H9 (cell line): ENCODE data around the gene ANKRD16. TPM values are rescaled to one million over a fixed set of nuclear protein-coding genes. Genes with fewer than 3 reads are reported as not detected.
A peak's percentile ranks its signal among the peaks of the same experiment; 100 is the strongest.

Experiments used
- DNase-seq: peaks from one replicate; pipeline ENCODE4 v3.0.0-alpha.2; 2017
- H2AFZ ChIP-seq: one replicate; pipeline ENCODE4 v1.6.1; 2013; ENCODE audit warnings: mild to moderate bottlenecking, low read length, control low read depth, moderate library complexity
- H2AK5ac ChIP-seq: 2 replicates; pipeline ENCODE4 v1.6.1; 2013; ENCODE audit warnings: low read length, control low read depth, mixed read lengths; ENCODE audit not compliant: insufficient read length
- H2BK120ac ChIP-seq: one replicate; pipeline ENCODE4 v1.6.1; 2013; ENCODE audit warnings: low read depth, mild to moderate bottlenecking, low read length, control low read depth, inconsistent platforms; ENCODE audit not compliant: poor library complexity, severe bottlenecking
- H2BK12ac ChIP-seq: 2 replicates; pipeline ENCODE4 v1.6.1; 2013; ENCODE audit warnings: low read length, control low read depth, mixed read lengths, low read depth; ENCODE audit not compliant: insufficient read length
- H2BK15ac ChIP-seq: 2 replicates; pipeline ENCODE4 v1.6.1; 2013; ENCODE audit warnings: low read depth, low read length, control low read depth
- H2BK20ac ChIP-seq: one replicate; pipeline ENCODE4 v1.6.1; 2013; ENCODE audit warnings: low read depth, mild to moderate bottlenecking, low read length, control low read depth, inconsistent platforms; ENCODE audit not compliant: poor library complexity, severe bottlenecking
- H2BK5ac ChIP-seq: 2 replicates; pipeline ENCODE4 v1.6.1; 2013; ENCODE audit warnings: low read length, control low read depth, mixed read lengths; ENCODE audit not compliant: insufficient read length
- H3K14ac ChIP-seq: 2 replicates; pipeline ENCODE4 v1.6.1; 2013; ENCODE audit warnings: low read length, control low read depth; ENCODE audit not compliant: insufficient read depth
- H3K18ac ChIP-seq: 2 replicates; pipeline ENCODE4 v1.6.1; 2013; ENCODE audit warnings: low read depth, mild to moderate bottlenecking, mixed read lengths, low read length, control low read depth; ENCODE audit not compliant: insufficient read length
- H3K23ac ChIP-seq: 2 replicates; pipeline ENCODE4 v1.6.1; 2013; ENCODE audit warnings: low read length, control low read depth, mixed read lengths, low read depth; ENCODE audit not compliant: insufficient read length
- H3K23me2 ChIP-seq: 2 replicates; pipeline ENCODE4 v1.6.1; 2013; ENCODE audit warnings: low read depth, mild to moderate bottlenecking, mixed read lengths, low read length, control low read depth; ENCODE audit not compliant: insufficient read length, poor library complexity, severe bottlenecking
- H3K27ac ChIP-seq: 2 replicates; pipeline ENCODE4 v1.5.1; 2013; ENCODE audit warnings: low read length, control low read depth, mixed read lengths, low read depth; ENCODE audit not compliant: insufficient read length
- H3K27me3 ChIP-seq: 2 replicates; pipeline ENCODE4 v1.6.1; 2013; ENCODE audit warnings: low read length, control low read depth, inconsistent platforms; ENCODE audit not compliant: insufficient read depth
- H3K4ac ChIP-seq: 2 replicates; pipeline ENCODE4 v1.6.1; 2013; ENCODE audit warnings: low read depth, mild to moderate bottlenecking, control low read depth, inconsistent platforms, low read length, moderate library complexity
- H3K4me1 ChIP-seq: 2 replicates; pipeline ENCODE4 v1.6.1; 2013; ENCODE audit warnings: low read length, control low read depth, inconsistent platforms; ENCODE audit not compliant: insufficient read depth
- H3K4me2 ChIP-seq: 2 replicates; pipeline ENCODE4 v1.6.1; 2013; ENCODE audit warnings: low read length, control low read depth, mixed read lengths; ENCODE audit not compliant: insufficient read length, insufficient read depth
- H3K56ac ChIP-seq: 2 replicates; pipeline ENCODE4 v1.6.1; 2013; ENCODE audit warnings: low read depth, mild to moderate bottlenecking, mixed read lengths, low read length, control low read depth; ENCODE audit not compliant: insufficient read length
- H3K79me1 ChIP-seq: 2 replicates; pipeline ENCODE4 v1.6.1; 2013; ENCODE audit warnings: low read depth, mild to moderate bottlenecking, moderate library complexity, low read length, control low read depth, inconsistent platforms; ENCODE audit not compliant: insufficient read depth, poor library complexity, severe bottlenecking
- H3K79me2 ChIP-seq: 2 replicates; pipeline ENCODE4 v1.6.1; 2013; ENCODE audit warnings: low read length, control low read depth, inconsistent platforms; ENCODE audit not compliant: insufficient read depth
- H3K9ac ChIP-seq: 2 replicates; pipeline ENCODE4 v1.6.1; 2013; ENCODE audit warnings: low read length, control low read depth, mixed read lengths; ENCODE audit not compliant: insufficient read length; ENCODE audit errors: extremely low read depth
- H3K9me3 ChIP-seq: one replicate; pipeline ENCODE4 v1.6.1; 2013; ENCODE audit warnings: low read depth, low read length, inconsistent platforms; ENCODE audit not compliant: control insufficient read depth
- H3T11ph ChIP-seq: one replicate; pipeline ENCODE4 v1.6.1; 2013; ENCODE audit warnings: mild to moderate bottlenecking, low read length, control low read depth, inconsistent platforms
- H4K20me1 ChIP-seq: one replicate; pipeline ENCODE4 v1.6.1; 2013; ENCODE audit not compliant: control insufficient read depth, insufficient read length, insufficient read depth
- H4K5ac ChIP-seq: 2 replicates; pipeline ENCODE4 v1.6.1; 2013; ENCODE audit warnings: low read depth, mild to moderate bottlenecking, mixed read lengths, low read length, control low read depth; ENCODE audit not compliant: insufficient read length
- H4K8ac ChIP-seq: replicated peaks from 2 replicates; pipeline ENCODE4 v1.6.1; 2013; ENCODE audit warnings: low read length, control low read depth, mixed read lengths, low read depth; ENCODE audit not compliant: insufficient read length
- H4K91ac ChIP-seq: 2 replicates; pipeline ENCODE4 v1.6.1; 2013; ENCODE audit warnings: low read depth, mild to moderate bottlenecking, moderate library complexity, mixed read lengths, low read length, control low read depth; ENCODE audit not compliant: insufficient read length
- H3K27ac Mint-ChIP-seq, 3 experiments: 2 replicates in 2 of 3; 3 replicates in 1 of 3; pipeline ENCODE4 v1.8.0; 2020 to 2021; ENCODE audit warnings: mixed read lengths in 3 of 3, mild to moderate bottlenecking in 1 of 3, moderate library complexity in 1 of 3
- H3K27me3 Mint-ChIP-seq: 2 replicates; pipeline ENCODE4 v1.8.0; 2021; ENCODE audit warnings: low read depth, mild to moderate bottlenecking, moderate library complexity, mixed read lengths
- H3K36me3 Mint-ChIP-seq, 3 experiments: 2 replicates in 2 of 3; 3 replicates in 1 of 3; pipeline ENCODE4 v1.8.0; 2020 to 2021; ENCODE audit warnings: low read depth in 3 of 3, mixed read lengths in 3 of 3; ENCODE audit not compliant: insufficient read depth in 1 of 3
- H3K4me1 Mint-ChIP-seq, 2 experiments: 2 replicates each; pipeline ENCODE4 v1.8.0; 2020; ENCODE audit warnings: mixed read lengths in 2 of 2
- H3K4me3 Mint-ChIP-seq, 2 experiments: 2 replicates in 1 of 2; 3 replicates in 1 of 2; pipeline ENCODE4 v1.8.0; 2020 to 2021; ENCODE audit warnings: mild to moderate bottlenecking in 2 of 2, mixed read lengths in 2 of 2, moderate library complexity in 1 of 2
- H3K9me3 Mint-ChIP-seq, 2 experiments: 2 replicates in 1 of 2; 3 replicates in 1 of 2; pipeline ENCODE4 v1.8.0; 2020; ENCODE audit warnings: mild to moderate bottlenecking in 2 of 2, mixed read lengths in 2 of 2, moderate library complexity in 1 of 2
- CTCF ChIP-seq: fragments of 200-600 bp; sonication (generic); conservative IDR thresholded peaks from 3 replicates; pipeline ENCODE4 v1.8.0; 2021; ENCODE audit warnings: antibody characterized with exemption, mild to moderate bottlenecking
- WGBS: extraction: QIAGEN DNeasy Blood & Tissue Kit; methylation state at CpG from one replicate; pipeline ENCODE4 v1.1.7; 2013; ENCODE audit warnings: missing lambda C conversion rate, low lambda C conversion rate, mixed read lengths; ENCODE audit not compliant: insufficient read length; ENCODE audit errors: extremely low coverage; 5-methylcytosine and 5-hydroxymethylcytosine counted together
- total RNA-seq: library from RNA; stranded (reverse); gene quantifications from 2 replicates; pipeline ENCODE4 v1.2.1, GENCODE V29; 2021

ANKRD16 gene
- total RNA-seq, 1 experiment from 2014 or later: 11.4 TPM

GRCh38 chr10:5890452-5890915 is 791 bp upstream of the ANKRD16 start:
- no CpG with 5 or more reads among the region's 40 CpGs for WGBS
- Histone ChIP-seq H2AK5ac (no peak overlapping the region), H3K56ac (no peak overlapping the region), H3K27ac (no peak overlapping the region), H2BK12ac (no peak overlapping the region), H2BK5ac (no peak overlapping the region), H2BK15ac (no peak overlapping the region), H3T11ph (no peak overlapping the region), H3K4me1 (peaks cover 5% of the 10 kb centered on the region; the same call in 1 of the 2 replicates), H2BK120ac (no peak overlapping the region), H4K91ac (no peak overlapping the region), H3K79me1 (no peaks in the 10 kb centered on the region), H3K23ac (no peak overlapping the region), H3K27me3 (no peaks in the 10 kb centered on the region), H3K14ac (peak overlapping the region; percentile 2; the same call in 1 of the 2 replicates), H3K4me2 (peak overlapping the region; percentile 75), H4K20me1 (no peaks in the 10 kb centered on the region), H3K9me3 (no peaks in the 10 kb centered on the region), H2BK20ac (no peak overlapping the region), H2AFZ (no peak overlapping the region), H4K8ac (no peak overlapping the region), H3K18ac (no peak overlapping the region), H3K79me2 (peaks cover 8% of the 10 kb centered on the region; the same call in 1 of the 2 replicates), H3K4ac (no peak overlapping the region), H3K9ac (peak overlapping the region; percentile 57), H4K5ac (no peak overlapping the region), H3K23me2 (peaks cover 9% of the 10 kb centered on the region)
- peak overlapping the region; percentile 55 to 90 (median 88); a peak in 6 of 7 replicates for H3K27ac Mint-ChIP-seq
- no peaks in the 10 kb centered on the region for H3K9me3 Mint-ChIP-seq
- H3K27me3 Mint-ChIP-seq: no peaks in the 10 kb centered on the region
- peak overlapping the region; percentile 87 to 96 for H3K4me3 Mint-ChIP-seq
- no peak for TF ChIP-seq CTCF
- peaks cover 26 to 32% of the 10 kb centered on the region in 2 experiments for H3K4me1 Mint-ChIP-seq
- H3K36me3 Mint-ChIP-seq: peaks cover 26 to 54% (median 48%) of the 10 kb centered on the region in 3 experiments
- no peak for DNase-seq
